Peyer's patch (tissue), 4 donors: ENCODE results near the gene KRTAP3-3. TPM values are rescaled to one million over a fixed set of nuclear protein-coding genes. Genes with fewer than 3 reads are reported as not detected.

Source experiments
- DNase-seq, 3 donors: peaks; one replicate each; pipeline ENCODE4 v3.0.0-alpha.2; 2017 to 2019
- H3K27ac ChIP-seq, 4 donors: fragments of 200-600 bp; sonication (generic); one replicate each; pipeline ENCODE4 v1.5.1; 2016 to 2019
- H3K27me3 ChIP-seq, 2 donors: fragments of 200-600 bp; sonication (generic); one replicate each; pipeline ENCODE4 v1.5.1; 2019
- H3K36me3 ChIP-seq, 3 donors: fragments of 200-600 bp; sonication (generic); one replicate each; pipeline ENCODE4 v1.5.1; 2016 to 2019
- H3K4me1 ChIP-seq, 4 donors: fragments of 200-600 bp; sonication (generic); one replicate each; pipeline ENCODE4 v1.5.1; 2016 to 2019
- H3K4me3 ChIP-seq, 4 donors: fragments of 200-600 bp; sonication (generic); 1 replicate in 3 of 4; 2 replicates in 1 of 4; pipeline ENCODE4 v1.5.1; 2016 to 2019; ENCODE audit warnings: mild to moderate bottlenecking in 1 of 4
- H3K9me3 ChIP-seq, 4 donors: fragments of 200-600 bp; sonication (generic); one replicate each; pipeline ENCODE4 v1.5.1; 2016 to 2019; ENCODE audit warnings: mild to moderate bottlenecking in 1 of 4
- CTCF ChIP-seq, 6 experiments: fragments of 450-650 bp in 4 of 6; fragments of 200-600 bp in 2 of 6; sonication (generic) in 1 of 6; IDR thresholded peaks; one replicate each; pipeline ENCODE4 v1.5.1; 2017 to 2019; ENCODE audit warnings: antibody characterized with exemption in 6 of 6, mild to moderate bottlenecking in 3 of 6, moderate library complexity in 1 of 6
- POLR2A ChIP-seq, 2 donors: fragments of 450-650 bp; IDR thresholded peaks; one replicate each; pipeline ENCODE4 v1.5.1; 2017; ENCODE audit warnings: antibody characterized with exemption in 2 of 2, mild to moderate bottlenecking in 2 of 2, moderate library complexity in 2 of 2
- total RNA-seq, 4 donors: library from RNA; depleted of rRNA; stranded (reverse); fragments of >200 nt; gene quantifications; one replicate each; pipeline ENCODE4 v1.1.0, GENCODE V29; 2016

KRTAP3-3 gene
- total RNA-seq, 4 donors from 2014 or later = not detected

- Histone ChIP-seq H3K9me3 (no peaks in the 10 kb centered on the region), H3K27me3 (no peaks in the 10 kb centered on the region), H3K4me3 (no peak overlapping the region), H3K27ac (no peak overlapping the region), H3K36me3 (no peaks in the 10 kb centered on the region), H3K4me1 (no peaks in the 10 kb centered on the region)
- DNase-seq = no peak
- TF ChIP-seq POLR2A (IDR thresholded peaks at IDR 0.05) (no peak), CTCF (IDR thresholded peaks at IDR 0.05) (no peak)
Observed at GRCh38 chr17:40956401-40957254, 37.3 kb downstream of the KRTAP3-3 start.

- Histone ChIP-seq H3K27me3 (no peaks in the 10 kb centered on the region), H3K36me3 (no peaks in the 10 kb centered on the region), H3K4me3 (no peak overlapping the region), H3K27ac (no peak overlapping the region), H3K4me1 (peaks cover 0 to 8% (median 0%) of the 10 kb centered on the region in 4 donors), H3K9me3 (no peaks in the 10 kb centered on the region)
- TF ChIP-seq CTCF (IDR thresholded peaks at IDR 0.05) = no peak
- TF ChIP-seq POLR2A (IDR thresholded peaks at IDR 0.05) = no peak
- DNase-seq = no peak
Observed at GRCh38 chr17:40953881-40954280, 40.1 kb downstream of the KRTAP3-3 start.

- Histone ChIP-seq H3K4me1 (peaks cover 0 to 8% (median 0%) of the 10 kb centered on the region in 4 donors), H3K27ac (no peak overlapping the region), H3K36me3 (no peaks in the 10 kb centered on the region), H3K9me3 (no peaks in the 10 kb centered on the region), H3K4me3 (no peak overlapping the region), H3K27me3 (no peaks in the 10 kb centered on the region)
- DNase-seq = no peak
- no peak for TF ChIP-seq CTCF (IDR thresholded peaks at IDR 0.05)
- no peak for TF ChIP-seq POLR2A (IDR thresholded peaks at IDR 0.05)
Observed at GRCh38 chr17:40952661-40953060, 41.3 kb downstream of the KRTAP3-3 start.

GRCh38 chr17:40952154-40952553 is 41.8 kb downstream of the KRTAP3-3 start:
- Histone ChIP-seq H3K27ac (no peak overlapping the region), H3K4me1 (peaks cover 0 to 8% (median 0%) of the 10 kb centered on the region in 4 donors), H3K36me3 (no peaks in the 10 kb centered on the region), H3K4me3 (no peak overlapping the region), H3K9me3 (no peaks in the 10 kb centered on the region), H3K27me3 (no peaks in the 10 kb centered on the region)
- no peak for DNase-seq
- TF ChIP-seq POLR2A (IDR thresholded peaks at IDR 0.05) (no peak), CTCF (IDR thresholded peaks at IDR 0.05) (no peak)

GRCh38 chr17:40951011-40951622 is 42.8 kb downstream of the KRTAP3-3 start:
- Histone ChIP-seq H3K36me3 (no peaks in the 10 kb centered on the region), H3K4me3 (no peak overlapping the region), H3K9me3 (no peaks in the 10 kb centered on the region), H3K27ac (no peak overlapping the region), H3K4me1 (peaks cover 0 to 8% (median 0%) of the 10 kb centered on the region in 4 donors), H3K27me3 (no peaks in the 10 kb centered on the region)
- DNase-seq = no peak
- TF ChIP-seq POLR2A (IDR thresholded peaks at IDR 0.05) (no peak), CTCF (IDR thresholded peaks at IDR 0.05) (no peak)
